Fibroblast of skin of abdomen (primary cell): Measurements from ENCODE around the gene STEAP3.
A peak's percentile ranks its signal among the peaks of the same experiment; 100 is the strongest.

Source experiments
- DNase-seq: peaks from one replicate; pipeline ENCODE4 v3.0.0-alpha.2; 2013

STEAP3 gene

DNA sequence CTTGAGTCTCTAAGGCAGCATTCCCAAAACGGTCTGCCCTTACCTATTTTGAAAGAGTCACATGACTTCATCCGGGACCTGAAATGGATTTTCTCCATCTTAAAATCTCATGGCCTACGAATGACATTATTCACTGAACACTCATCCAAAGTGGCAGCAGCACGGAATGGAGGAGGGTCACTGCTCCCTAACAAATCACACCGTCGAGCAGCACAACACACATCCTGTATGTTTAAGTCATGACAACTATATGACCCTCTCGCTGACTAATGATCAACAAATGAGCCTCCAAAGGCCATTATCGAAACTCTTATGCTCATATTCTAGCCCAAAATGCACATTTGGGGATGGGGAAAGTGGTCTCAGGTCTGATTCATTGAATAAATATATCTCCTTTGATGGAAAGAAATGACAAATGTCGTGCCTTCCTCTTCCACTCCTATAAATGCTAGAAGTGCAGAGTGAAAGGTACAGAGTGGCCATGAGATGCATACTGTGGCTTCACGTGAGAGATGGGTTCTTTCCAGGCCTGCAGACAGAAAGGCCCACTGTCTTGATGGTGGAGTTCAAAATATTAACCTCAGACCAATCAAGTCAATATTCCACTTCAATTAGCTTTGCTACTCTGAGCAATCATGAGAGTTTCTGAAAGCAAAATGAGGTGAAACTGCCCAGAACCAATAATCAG lies 72.2 kb downstream of the STEAP3 start:
- no peak for DNase-seq

DNA sequence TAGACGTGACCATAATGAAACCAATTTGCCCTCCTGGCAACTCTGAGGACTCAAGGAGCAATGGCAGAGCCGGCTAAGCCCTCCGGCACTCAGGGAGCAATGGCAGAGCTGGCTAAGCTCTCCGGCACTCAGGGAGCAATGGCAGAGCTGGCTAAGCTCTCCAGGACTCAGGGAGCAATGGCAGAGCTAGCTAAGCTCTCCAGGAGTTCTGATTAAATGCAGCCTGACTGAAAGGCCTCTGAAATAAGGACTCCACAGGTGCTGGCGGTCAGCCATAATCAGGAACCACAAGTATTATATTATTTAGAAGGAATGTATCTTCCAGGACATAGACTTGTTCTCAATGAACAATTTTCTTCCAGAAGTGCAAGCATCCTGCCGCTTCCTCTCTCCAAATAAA lies 77.8 kb downstream of the STEAP3 start:
- peak; percentile 66 for DNase-seq

DNA sequence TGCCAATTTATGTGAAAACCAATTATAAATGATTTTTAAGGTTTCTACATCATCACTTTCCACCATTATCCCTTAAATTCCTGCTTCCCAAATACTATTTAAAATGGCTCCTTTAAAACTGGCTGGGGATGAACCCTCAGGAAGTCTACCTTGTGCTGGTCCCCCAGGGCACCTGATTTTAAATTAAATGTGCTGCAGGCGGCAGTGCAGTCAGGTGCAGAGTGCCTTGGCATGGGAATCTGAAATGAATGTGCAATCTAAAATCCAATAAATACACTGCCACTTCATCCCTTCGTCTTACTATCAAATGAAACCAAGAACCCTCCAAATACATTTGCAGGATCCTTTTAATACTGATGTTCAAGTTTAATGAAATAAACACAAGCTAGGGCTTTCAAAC lies 81.2 kb downstream of the STEAP3 start:
- DNase-seq: no peak

DNA sequence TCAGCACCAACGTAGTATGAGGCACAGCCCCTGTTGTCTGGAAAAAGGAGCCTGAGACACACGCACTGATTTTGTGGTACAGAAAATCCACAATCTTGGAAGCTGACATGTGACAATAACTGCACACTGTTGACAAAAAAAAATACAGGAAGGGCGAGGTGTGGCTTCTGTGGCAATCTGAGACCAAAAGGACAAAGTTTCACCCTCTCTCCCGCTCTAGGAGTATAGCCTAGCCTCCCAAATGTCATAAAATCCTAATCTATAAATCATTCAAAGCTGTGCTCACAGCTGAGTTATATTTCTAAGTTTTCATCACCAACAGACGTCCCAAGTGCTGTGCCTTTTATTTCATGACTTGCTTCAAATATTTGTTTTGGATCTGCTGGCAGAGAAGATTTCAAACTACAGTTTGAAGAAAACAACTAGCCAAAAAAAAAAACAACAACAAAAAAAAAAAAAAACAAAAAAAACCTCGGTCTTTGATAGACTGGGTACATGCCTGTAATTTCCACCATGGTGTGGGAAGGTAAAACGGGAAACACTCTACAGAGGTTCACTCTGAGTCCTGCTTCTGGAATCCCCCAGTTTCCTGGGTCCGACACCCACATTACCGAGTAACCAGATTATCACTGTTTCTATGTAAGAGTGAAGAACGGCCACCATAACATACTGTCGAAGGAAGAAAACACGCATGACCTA lies 82.0 kb downstream of the STEAP3 start:
- no peak for DNase-seq

DNA sequence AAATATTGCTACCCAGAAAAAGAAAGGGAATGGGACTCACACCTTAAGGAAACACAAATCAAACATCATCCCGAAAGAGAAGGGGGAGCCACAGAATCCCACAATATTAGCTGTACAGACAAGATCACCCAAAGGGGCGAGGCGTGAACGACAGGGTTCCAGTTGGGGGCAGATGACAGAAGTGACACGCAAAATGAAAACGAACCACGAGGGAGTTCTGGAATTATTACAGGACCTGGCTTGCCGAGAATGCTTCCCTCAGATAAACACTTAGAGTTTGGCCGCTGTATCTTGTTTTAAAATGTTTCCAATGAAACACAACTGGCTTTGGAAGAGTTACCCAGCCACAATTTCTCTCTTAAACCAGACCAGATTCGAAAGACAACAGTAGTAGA lies 82.6 kb downstream of the STEAP3 start:
- DNase-seq: no peak

GRCh38 chr2:119307419-119308140 lies 83.9 kb downstream of the STEAP3 start:
- no peak for DNase-seq

DNA sequence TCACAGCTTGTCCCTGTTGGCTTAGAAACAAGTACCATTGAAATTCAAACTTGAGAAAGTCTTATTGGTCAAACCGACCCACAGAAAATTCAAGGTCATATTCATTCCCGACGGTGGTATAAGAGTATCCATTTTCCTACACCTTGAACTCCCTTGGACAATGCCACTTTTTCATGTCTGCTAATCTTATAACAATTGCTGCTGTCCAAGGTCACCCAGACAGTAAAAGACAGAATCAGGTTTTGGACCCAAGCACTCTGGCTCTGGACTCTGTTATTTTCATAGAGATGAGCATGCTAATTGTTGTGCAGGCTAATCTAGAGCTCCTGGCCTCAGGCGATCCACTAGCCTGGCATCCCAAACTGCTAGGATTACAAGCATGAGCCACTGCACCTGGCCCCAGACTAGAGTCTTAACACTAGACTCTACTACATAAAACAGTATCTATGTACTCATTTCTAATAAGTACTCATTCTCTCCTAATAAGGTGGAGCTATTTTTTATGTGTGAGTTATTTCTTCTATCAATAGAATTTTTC lies 85.2 kb downstream of the STEAP3 start:
- DNase-seq: no peak

DNA sequence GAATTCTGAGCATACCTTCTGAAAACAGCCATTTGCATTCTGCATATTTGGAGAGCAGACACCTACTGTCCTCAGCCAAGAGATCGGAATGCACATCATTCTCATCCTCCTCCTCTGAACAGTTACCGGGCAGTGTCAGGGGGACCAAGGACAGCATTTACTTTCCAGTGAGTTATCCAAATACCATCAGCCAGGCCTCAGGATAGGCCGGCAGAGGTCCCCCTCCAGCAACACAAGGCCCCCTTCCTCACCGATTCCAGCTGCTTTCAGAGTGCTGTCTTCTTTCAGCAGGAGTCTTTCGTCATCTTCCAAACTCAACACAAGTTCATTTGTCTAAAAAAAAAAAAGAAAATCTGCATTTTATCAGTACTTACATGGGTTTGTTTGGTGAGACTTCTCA lies 87.7 kb downstream of the STEAP3 start:
- DNase-seq: no peak

GRCh38 chr2:119311831-119312230 lies 88.2 kb downstream of the STEAP3 start:
- DNase-seq: no peak
